Omental fat pad (tissue), 4 donors: ENCODE results near the gene DIP2B. TPM values are rescaled to one million over a fixed set of nuclear protein-coding genes. Genes with fewer than 3 reads are reported as not detected.
"Not testable (repeated sequence)": the region's sequence is repeated elsewhere in the genome, so short reads cannot be mapped to it uniquely, and the experiment has no call there.

Experiments
- ATAC-seq: fragments of 150-250 bp; one replicate; pipeline ENCODE4 v1.9.1; 2016; ENCODE audit warnings: mild to moderate bottlenecking, moderate library complexity; ENCODE audit not compliant: low FRiP score
- DNase-seq: peaks from one replicate; pipeline ENCODE4 v3.0.0-alpha.2; 2019; ENCODE audit warnings: low spot score
- CTCF ChIP-seq, 3 donors: fragments of 450-650 bp; IDR thresholded peaks; one replicate each; pipeline ENCODE4 v1.5.1; 2016 to 2017; ENCODE audit warnings: antibody characterized with exemption in 3 of 3, mild to moderate bottlenecking in 3 of 3, moderate library complexity in 2 of 3
- total RNA-seq, 4 donors: library from RNA; depleted of rRNA; stranded (reverse); fragments of >200 nt; gene quantifications; one replicate each; pipeline ENCODE4 v1.1.0, GENCODE V29; 2016

The DIP2B gene
- total RNA-seq, 4 donors from 2014 or later, result 21.1 to 35.2 (median 24.4) TPM

- ATAC-seq (no peak), DNase-seq (no peak)
- no peak for TF ChIP-seq CTCF (IDR thresholded peaks at IDR 0.05)
Observed at GRCh38 chr12:50547742-50548141, 43.0 kb downstream of the DIP2B start.

- ATAC-seq, result no peak
Observed at GRCh38 chr12:50549885-50550284, 45.1 kb downstream of the DIP2B start.

GRCh38 chr12:50550530-50551223, 45.9 kb downstream of the DIP2B start:
- peak; percentile 77 for ATAC-seq
- no peak for DNase-seq
- no peak for TF ChIP-seq CTCF (IDR thresholded peaks at IDR 0.05)

More at GRCh38 chr12:50549885-50550284, 45.1 kb downstream of the DIP2B start:
- no peak for TF ChIP-seq CTCF (IDR thresholded peaks at IDR 0.05)
- DNase-seq, result no peak

GRCh38 chr12:50551866-50552265, 47.1 kb downstream of the DIP2B start:
- no peak for TF ChIP-seq CTCF (IDR thresholded peaks at IDR 0.05)
- ATAC-seq, result no peak
- DNase-seq, result no peak

- DNase-seq (no peak), ATAC-seq (no peak)
- TF ChIP-seq CTCF (IDR thresholded peaks at IDR 0.05), result no peak
Observed at GRCh38 chr12:50554651-50555050, 49.9 kb downstream of the DIP2B start.

- no peak for ATAC-seq
- TF ChIP-seq CTCF (IDR thresholded peaks at IDR 0.05), result no peak
- DNase-seq, result no peak
Observed at GRCh38 chr12:50555471-50555885, 50.7 kb downstream of the DIP2B start.

GRCh38 chr12:50556273-50556672, 51.5 kb downstream of the DIP2B start:
- TF ChIP-seq CTCF (IDR thresholded peaks at IDR 0.05), result no peak
- DNase-seq, result no peak
- ATAC-seq, result no peak

GRCh38 chr12:50556796-50557195, 52.0 kb downstream of the DIP2B start:
- ATAC-seq, result peak; percentile 37

More at GRCh38 chr12:50556796-50557195, 52.0 kb downstream of the DIP2B start:
- DNase-seq, result not testable (repeated sequence)
